Stimulated activated CD4-positive, alpha-beta T cell treated with anti-CD3 and anti-CD28 coated beads, Interleukin-1b, Interleukin-23, amount 100 ng/mL, for 48 hours (primary cell): Measurements from ENCODE around the gene TLR9.
"Not testable (repeated sequence)": the region's sequence is repeated elsewhere in the genome, so short reads cannot be mapped to it uniquely, and the experiment has no call there.

Source experiments
- DNase-seq: peaks from one replicate; pipeline ENCODE4 v3.0.0-alpha.2; 2020

TLR9 gene, protein sequence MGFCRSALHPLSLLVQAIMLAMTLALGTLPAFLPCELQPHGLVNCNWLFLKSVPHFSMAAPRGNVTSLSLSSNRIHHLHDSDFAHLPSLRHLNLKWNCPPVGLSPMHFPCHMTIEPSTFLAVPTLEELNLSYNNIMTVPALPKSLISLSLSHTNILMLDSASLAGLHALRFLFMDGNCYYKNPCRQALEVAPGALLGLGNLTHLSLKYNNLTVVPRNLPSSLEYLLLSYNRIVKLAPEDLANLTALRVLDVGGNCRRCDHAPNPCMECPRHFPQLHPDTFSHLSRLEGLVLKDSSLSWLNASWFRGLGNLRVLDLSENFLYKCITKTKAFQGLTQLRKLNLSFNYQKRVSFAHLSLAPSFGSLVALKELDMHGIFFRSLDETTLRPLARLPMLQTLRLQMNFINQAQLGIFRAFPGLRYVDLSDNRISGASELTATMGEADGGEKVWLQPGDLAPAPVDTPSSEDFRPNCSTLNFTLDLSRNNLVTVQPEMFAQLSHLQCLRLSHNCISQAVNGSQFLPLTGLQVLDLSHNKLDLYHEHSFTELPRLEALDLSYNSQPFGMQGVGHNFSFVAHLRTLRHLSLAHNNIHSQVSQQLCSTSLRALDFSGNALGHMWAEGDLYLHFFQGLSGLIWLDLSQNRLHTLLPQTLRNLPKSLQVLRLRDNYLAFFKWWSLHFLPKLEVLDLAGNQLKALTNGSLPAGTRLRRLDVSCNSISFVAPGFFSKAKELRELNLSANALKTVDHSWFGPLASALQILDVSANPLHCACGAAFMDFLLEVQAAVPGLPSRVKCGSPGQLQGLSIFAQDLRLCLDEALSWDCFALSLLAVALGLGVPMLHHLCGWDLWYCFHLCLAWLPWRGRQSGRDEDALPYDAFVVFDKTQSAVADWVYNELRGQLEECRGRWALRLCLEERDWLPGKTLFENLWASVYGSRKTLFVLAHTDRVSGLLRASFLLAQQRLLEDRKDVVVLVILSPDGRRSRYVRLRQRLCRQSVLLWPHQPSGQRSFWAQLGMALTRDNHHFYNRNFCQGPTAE

DNA sequence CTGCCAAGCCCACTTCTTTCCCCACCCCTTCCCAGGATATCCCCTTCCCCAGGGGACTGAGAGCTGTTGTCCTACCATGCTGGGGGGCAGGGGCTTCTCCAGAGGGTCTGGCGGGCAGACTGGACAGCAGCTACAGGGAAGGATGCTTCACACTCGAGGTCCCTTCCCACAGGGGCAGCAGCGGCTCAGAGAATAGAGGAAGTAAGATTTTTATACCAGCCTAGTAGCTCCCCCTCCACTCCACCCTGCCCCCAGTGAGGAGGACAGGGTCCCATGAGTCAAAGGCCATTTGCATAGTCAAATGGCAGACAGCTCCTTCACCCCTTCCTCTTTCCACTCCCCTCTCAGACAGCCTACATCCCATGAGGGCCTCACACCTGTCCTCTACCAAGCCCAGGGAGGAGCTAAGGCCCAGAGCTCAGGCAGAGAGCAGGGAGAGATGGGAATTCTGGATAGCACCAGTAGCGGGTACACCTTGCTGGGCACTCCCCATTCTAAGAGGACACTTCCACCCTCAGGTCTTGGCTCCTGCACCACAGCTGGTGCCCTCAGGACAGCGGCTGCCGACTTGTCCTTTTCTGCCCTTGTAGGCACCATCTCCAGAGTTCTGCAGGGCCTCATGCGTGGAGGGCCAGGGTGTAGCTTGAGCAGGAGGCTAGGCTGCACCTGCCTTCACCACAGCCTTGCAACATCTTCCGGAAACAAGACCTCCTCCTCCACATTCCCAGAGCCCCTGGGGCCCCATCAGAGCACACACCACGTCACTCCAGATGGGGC lies at the start of gene TLR9:
TLR9 (minus strand) TSS at position 194 of the 777 bp plus-strand sequence; CDS start at position 78, 116 bp downstream.
- DNase-seq = no peak

DNA sequence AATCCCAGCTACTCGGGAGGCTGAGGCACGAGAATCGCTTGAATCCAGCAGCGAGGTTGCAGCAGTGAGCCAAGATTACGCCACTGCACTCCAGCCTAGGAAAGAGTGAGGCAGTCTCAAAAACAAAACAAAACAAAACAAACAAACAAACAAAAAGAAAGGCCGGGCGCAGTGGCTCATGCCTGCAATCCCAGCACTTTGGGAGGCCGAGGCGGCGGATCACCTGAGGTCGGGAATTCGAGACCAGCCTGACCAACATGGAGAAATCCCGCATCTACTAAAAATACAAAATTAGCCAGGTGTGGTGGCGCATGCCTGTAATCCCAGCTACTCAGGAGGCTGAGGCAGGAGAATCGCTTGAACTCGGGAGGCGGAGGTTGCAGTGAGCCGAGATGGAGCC lies 49.3 kb upstream of the TLR9 start:
- not testable (repeated sequence) for DNase-seq

GRCh38 chr3:52272831-52273230 lies 47.4 kb upstream of the TLR9 start:
- DNase-seq = no peak

DNA sequence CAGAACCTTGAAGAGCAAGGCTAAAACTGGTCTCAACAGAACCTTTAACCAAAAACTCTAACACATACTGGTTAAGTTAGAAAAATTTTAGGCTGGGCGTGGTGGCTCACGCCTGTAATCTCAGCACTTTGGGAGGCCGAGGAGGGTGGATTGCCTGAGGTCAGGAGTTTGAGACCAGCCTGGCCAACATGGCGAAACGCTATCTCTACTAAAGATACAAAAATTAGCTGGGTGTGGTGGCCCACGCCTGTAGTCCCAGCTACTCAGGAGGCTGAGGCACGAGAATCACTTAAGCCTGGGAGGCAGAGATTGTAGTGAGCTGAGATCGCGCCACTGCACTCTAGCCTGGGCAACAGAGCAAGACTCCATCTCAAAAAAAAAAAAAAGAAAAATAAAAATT lies 46.7 kb upstream of the TLR9 start:
- DNase-seq = not testable (repeated sequence)

GRCh38 chr3:52270252-52270754 lies 44.9 kb upstream of the TLR9 start:
- DNase-seq = no peak

- no peak for DNase-seq
These were observed 44.3 kb upstream of the TLR9 start for GRCh38 chr3:52269776-52270175.

DNA sequence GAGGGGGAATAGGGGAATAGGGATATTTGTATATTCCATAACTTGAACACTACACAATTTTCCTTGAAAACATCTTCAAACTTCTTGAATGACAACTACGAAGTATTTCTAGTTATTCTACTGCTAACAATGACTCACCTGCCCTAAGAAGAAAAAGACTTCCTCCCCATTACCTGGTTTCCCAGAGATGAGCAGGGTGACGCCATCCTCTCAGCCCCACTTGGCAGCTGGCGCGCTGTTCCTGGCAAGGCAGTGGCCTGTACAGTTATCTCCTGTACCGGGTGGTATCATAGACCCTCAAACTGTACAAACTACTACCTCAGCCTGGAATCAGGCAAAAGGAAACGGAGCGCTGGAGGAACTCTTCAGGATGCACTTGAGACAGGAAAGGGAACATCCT lies 42.6 kb upstream of the TLR9 start:
- peak; percentile 63 for DNase-seq

DNA sequence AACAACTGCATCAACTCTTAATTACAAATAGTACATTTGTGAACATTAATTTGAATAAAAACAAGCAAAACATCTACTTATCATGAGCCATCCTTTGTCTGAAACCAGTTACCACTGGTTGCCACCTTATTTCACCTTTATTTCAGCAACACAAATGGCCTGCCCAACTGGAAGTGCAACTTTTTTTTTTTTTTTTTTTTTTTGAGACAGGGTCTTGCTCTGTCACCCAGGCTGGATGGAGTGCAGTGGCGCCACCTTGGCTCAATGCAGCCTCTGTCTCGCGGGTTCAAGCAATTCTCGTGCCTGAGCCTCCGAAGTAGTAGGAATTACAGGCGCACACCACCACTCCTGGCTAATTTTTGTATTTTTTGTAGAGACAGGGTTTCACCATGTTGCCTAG lies 39.9 kb upstream of the TLR9 start:
- DNase-seq = no peak

- no peak for DNase-seq
These were observed 37.0 kb upstream of the TLR9 start for GRCh38 chr3:52262447-52262846.

DNA sequence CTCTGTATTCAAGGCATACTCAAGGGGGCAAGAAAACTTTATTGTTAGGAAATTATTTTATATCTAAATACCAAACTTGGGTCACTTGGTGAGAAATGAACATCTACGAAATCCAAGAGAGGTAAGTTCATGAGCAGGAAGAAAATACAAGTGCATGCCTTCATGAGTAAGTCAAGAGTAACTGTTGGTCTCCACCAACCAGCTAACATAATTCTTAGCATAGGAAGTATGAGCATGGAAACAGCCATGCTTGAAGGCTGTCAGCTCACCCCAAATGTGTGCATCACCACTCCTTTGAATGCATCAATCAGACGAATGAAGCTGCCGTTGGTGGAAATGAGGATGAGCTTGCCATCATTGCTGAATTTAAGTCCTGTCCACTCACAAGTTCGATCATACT lies 34.0 kb upstream of the TLR9 start:
- DNase-seq = no peak

DNA sequence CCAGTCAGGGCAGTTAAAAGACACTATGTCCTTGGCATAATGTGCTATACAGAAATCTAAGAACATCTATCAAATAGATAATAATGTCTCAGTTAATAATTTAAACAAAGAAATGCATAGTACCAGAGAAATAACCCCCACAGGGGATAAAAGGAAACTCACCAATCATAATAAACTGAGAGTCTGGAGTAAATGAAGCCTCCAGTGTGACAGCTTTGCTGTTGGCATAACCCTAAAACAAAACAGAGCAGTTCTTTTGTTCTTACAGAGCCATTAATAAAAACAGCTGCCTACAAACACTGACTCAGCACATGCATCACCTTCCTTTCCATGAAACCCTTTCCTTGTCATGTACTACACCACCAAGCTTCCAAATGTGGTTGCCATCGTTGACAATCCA lies 33.6 kb upstream of the TLR9 start:
- no peak for DNase-seq

GRCh38 chr3:52257911-52258310 lies 32.5 kb upstream of the TLR9 start:
- DNase-seq = no peak

GRCh38 chr3:52256622-52257021 lies 31.2 kb upstream of the TLR9 start:
- DNase-seq = no peak

- DNase-seq = no peak
These were observed 30.7 kb upstream of the TLR9 start for GRCh38 chr3:52256159-52256558.

- DNase-seq = no peak
These were observed 29.2 kb upstream of the TLR9 start for GRCh38 chr3:52254608-52255007.

DNA sequence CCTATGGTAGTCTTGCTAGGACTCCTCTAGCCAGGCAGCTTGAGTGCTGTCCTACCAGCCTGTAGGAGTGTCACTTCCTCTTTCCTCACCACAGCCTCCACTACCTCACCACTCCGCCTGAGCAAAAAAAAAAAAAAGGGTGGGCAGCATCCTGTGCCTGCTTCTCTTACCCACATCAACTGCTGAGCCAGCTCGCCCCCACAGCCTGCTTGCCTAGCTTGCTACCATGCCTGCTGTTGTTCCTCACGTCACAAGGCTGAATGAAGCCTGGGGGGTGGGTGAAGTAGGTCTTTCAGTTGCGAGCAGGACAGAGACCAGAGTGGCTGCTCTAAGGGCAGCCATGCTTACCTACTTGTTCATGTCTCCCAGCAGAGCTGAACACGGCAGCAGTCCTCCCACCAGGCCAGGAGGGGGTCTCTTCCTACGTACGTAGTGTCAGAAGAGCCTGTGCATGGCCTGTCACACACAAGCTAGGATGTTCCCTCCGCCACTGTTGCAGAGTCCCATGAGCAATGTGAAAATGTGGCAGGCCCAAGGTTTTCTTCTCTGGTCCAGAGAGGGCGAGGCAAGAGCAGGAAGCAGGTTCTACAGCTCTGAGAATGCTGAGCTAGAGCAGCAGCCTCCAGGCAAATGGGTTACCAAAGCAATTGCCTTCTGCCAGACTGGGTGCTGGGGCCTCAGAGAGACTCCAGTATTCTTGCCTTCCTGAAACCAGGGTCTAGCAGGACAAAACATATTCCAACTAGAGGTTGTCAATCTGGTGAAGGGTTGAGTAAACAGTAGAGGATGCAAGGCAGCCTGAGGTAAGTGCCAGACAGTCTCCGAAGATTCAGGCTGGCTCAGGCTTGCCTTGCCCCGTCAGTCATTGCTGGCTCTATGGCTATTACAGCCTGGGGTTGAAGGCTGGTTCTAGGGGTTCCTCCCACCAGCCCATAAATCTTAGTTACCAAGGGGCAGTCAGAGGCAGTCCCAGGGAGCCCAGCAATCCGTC lies 28.2 kb upstream of the TLR9 start:
- peak; percentile 86 for DNase-seq

DNA sequence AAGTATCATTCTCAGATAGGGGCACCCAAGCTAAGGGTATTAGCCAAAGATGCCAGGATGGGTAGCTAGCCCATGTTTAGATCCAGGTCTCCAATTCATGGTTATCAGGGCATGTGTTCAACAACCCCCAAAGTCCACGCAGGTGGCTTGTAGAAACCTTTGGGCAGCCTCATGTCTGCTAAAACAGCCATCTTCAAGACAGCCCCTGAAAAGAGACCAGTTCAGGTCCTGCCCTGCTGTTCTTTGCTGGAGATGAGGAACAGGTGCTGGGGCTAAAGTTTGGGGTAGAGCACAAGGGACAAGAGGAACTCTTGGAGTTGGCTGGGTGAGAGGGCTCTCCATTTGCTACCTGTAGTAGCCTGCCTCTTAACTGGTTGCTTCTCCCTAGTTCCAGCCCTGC lies 24.7 kb upstream of the TLR9 start:
- no peak for DNase-seq

DNA sequence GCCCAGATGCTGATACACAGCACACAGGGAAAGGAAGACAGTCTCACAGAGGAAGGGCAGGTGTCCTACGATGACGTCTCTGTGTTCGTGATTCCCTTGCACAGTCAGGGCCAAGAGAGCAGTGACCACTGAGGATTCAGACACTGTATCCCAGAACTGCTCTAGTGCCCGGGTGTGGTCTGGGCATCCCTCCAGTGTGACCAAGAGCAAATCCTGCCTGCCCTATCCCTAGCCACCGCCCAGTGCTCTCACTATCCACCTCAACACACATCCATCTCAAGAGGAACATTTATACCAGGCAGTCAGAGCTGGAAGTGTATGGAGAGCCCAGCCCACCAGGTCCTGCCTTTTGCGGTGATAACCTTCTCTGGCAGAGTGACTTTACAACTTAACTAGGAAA lies 24.2 kb upstream of the TLR9 start:
- no peak for DNase-seq

- no peak for DNase-seq
These were observed 23.5 kb upstream of the TLR9 start for GRCh38 chr3:52248816-52249547.

DNA sequence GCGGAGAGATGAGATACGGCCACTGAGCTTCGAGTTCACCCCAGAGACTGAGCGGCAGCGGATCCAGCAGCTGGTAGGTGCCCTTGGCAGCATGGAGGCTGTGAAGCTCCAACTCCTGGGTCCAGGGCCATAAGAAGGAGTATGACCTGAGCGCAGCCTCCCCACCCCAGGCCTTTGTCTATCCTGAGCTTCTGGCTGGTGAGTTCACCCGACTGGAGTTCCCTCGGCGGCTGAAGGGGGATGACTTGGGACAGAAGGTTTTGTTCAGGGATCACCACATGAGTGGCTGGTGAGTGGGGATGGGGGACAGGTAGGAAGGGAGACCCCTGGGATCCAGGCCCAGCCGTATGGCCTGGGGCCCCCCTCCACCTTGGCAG lies 22.7 kb upstream of the TLR9 start:
- DNase-seq = no peak
